A673 (cell line): ENCODE measurements around the gene SFMBT2.

Experiments used
- CTCF ChIP-seq: fragments of 300-800, 200-600 bp; sonication (generic); conservative IDR thresholded peaks from 2 replicates; pipeline ENCODE4 v1.5.1; 2017; ENCODE audit warnings: low read depth, mild to moderate bottlenecking, antibody characterized with exemption, low read length, moderate library complexity, mixed read lengths
- EZH2 ChIP-seq: fragments of 200-600 bp; sonication (generic); IDR thresholded peaks from 2 replicates; pipeline ENCODE4 v1.6.1; 2017; ENCODE audit warnings: borderline replicate concordance, low read depth, mild to moderate bottlenecking, mixed read lengths, antibody characterized with exemption, low read length; ENCODE audit not compliant: poor library complexity, severe bottlenecking

GRCh38 chr10:7133958-7134357, 276.9 kb downstream of the SFMBT2 start:
- TF ChIP-seq CTCF: no peak
- no peak for TF ChIP-seq EZH2
